ENCODE results near the gene FASTK. TPM values are rescaled to one million over a fixed set of nuclear protein-coding genes. Genes with fewer than 3 reads are reported as not detected.

The FASTK gene
- 10 to 100 TPM; 41.3 to 74.7 (median 47.8) TPM for polyA plus RNA-seq (ENCODE audit: insufficient read length in 4 of 4)

GRCh38 chr7:151080522-151081169 lies at the start of gene FASTK:
Gene FASTK (minus strand): TSS chr7:151080809. CDS start chr7:151080766, 43 bp downstream.
- peak in 3 of 4 donors; percentile 79 to 87 (median 82) for DNase-seq (ENCODE audit: low read depth in 4 of 4, low spot score in 3 of 4)

- no peak for DNase-seq (ENCODE audit: low read depth in 4 of 4, low spot score in 3 of 4)
These were observed 49.5 kb upstream of the FASTK start for GRCh38 chr7:151129960-151130591.

GRCh38 chr7:151129117-151129959 lies 48.7 kb upstream of the FASTK start:
- no peak for DNase-seq (ENCODE audit: low read depth in 4 of 4, low spot score in 3 of 4)

- no peak for DNase-seq (ENCODE audit: low read depth in 4 of 4, low spot score in 3 of 4)
These were observed 48.1 kb upstream of the FASTK start for GRCh38 chr7:151128716-151129115.

GRCh38 chr7:151128144-151128543 lies 47.5 kb upstream of the FASTK start:
- DNase-seq (ENCODE audit: low read depth in 4 of 4, low spot score in 3 of 4), result no peak

GRCh38 chr7:151126491-151127137 lies 46.0 kb upstream of the FASTK start:
- no peak for DNase-seq (ENCODE audit: low read depth in 4 of 4, low spot score in 3 of 4)

- no peak for DNase-seq (ENCODE audit: low read depth in 4 of 4, low spot score in 3 of 4)
These were observed 45.4 kb upstream of the FASTK start for GRCh38 chr7:151125846-151126481.

- no peak for DNase-seq (ENCODE audit: low read depth in 4 of 4, low spot score in 3 of 4)
These were observed 44.8 kb upstream of the FASTK start for GRCh38 chr7:151125470-151125845.

GRCh38 chr7:151124899-151125399 lies 44.3 kb upstream of the FASTK start:
- DNase-seq (ENCODE audit: low read depth in 4 of 4, low spot score in 3 of 4), result no peak

- DNase-seq (ENCODE audit: low read depth in 4 of 4, low spot score in 3 of 4), result no peak
These were observed 43.9 kb upstream of the FASTK start for GRCh38 chr7:151124481-151124880.

GRCh38 chr7:151123822-151124464 lies 43.3 kb upstream of the FASTK start:
- DNase-seq (ENCODE audit: low read depth in 4 of 4, low spot score in 3 of 4), result peak in 1 of 4 donors; percentile 57

GRCh38 chr7:151123158-151123821 lies 42.7 kb upstream of the FASTK start:
- DNase-seq (ENCODE audit: low read depth in 4 of 4, low spot score in 3 of 4), result no peak

GRCh38 chr7:151122796-151123157 lies 42.2 kb upstream of the FASTK start:
- no peak for DNase-seq (ENCODE audit: low read depth in 4 of 4, low spot score in 3 of 4)

- no peak for DNase-seq (ENCODE audit: low read depth in 4 of 4, low spot score in 3 of 4)
These were observed 41.7 kb upstream of the FASTK start for GRCh38 chr7:151122276-151122675.

- DNase-seq (ENCODE audit: low read depth in 4 of 4, low spot score in 3 of 4), result no peak
These were observed 41.0 kb upstream of the FASTK start for GRCh38 chr7:151121380-151122170.

- DNase-seq (ENCODE audit: low read depth in 4 of 4, low spot score in 3 of 4), result no peak
These were observed 40.3 kb upstream of the FASTK start for GRCh38 chr7:151120896-151121295.

GRCh38 chr7:151119902-151120301 lies 39.3 kb upstream of the FASTK start:
- DNase-seq (ENCODE audit: low read depth in 4 of 4, low spot score in 3 of 4), result no peak

GRCh38 chr7:151119055-151119415 lies 38.4 kb upstream of the FASTK start:
- no peak for DNase-seq (ENCODE audit: low read depth in 4 of 4, low spot score in 3 of 4)

Measured in left renal pelvis (tissue), 4 donors.